SK-N-MC (cell line): ENCODE data around the gene MMP20.

Source experiments
- EZH2 ChIP-seq: fragments of 200-600 bp; sonication (generic); IDR thresholded peaks from one replicate; pipeline ENCODE4 v1.6.1; 2017; ENCODE audit warnings: antibody characterized with exemption
- FOXP2 ChIP-seq: optimal IDR thresholded peaks from 2 replicates; pipeline ENCODE3; 2011; ENCODE audit warnings: mild to moderate bottlenecking, moderate library complexity; ENCODE audit not compliant: insufficient read depth; ENCODE audit errors: extremely low read length, control extremely low read depth
- POLR2AphosphoS5 ChIP-seq: IDR thresholded peaks from 2 replicates; pipeline ENCODE4 v1.6.1; 2012; ENCODE audit warnings: mild to moderate bottlenecking, low read depth, low read length, borderline replicate concordance

GRCh38 chr11:102620818-102621561 is 4.1 kb downstream of the MMP20 start:
- no peak for TF ChIP-seq POLR2AphosphoS5
- no peak for TF ChIP-seq EZH2
- no peak for TF ChIP-seq FOXP2
